ENCODE results near the gene SHISA9. TPM values are rescaled to one million over a fixed set of nuclear protein-coding genes. Genes with fewer than 3 reads are reported as not detected.

SHISA9 gene
- total and polyA plus RNA-seq, 2 experiments from 2014 or later, result 0.83 to 1.3 TPM

GRCh38 chr16:13181432-13181831 is 280.0 kb downstream of the SHISA9 start:
- H3K9me2 ChIP-seq (replicated peaks; ENCODE audit: insufficient read depth), result no peaks in the 10 kb centered on the region
- no peak overlapping the region for H3K4me3 ChIP-seq
- H3K4me2 ChIP-seq, result no peak overlapping the region
- H3K4me1 ChIP-seq (ENCODE audit: insufficient read depth), result no peaks in the 10 kb centered on the region
- H3K9me3 ChIP-seq (ENCODE audit: low read depth), result no peaks in the 10 kb centered on the region
- H4K20me1 ChIP-seq (ENCODE audit: insufficient read depth, poor library complexity, severe bottlenecking), result no peaks in the 10 kb centered on the region
- no peak for DNase-seq (ENCODE audit: low spot score)
- no peak overlapping the region for H2AFZ ChIP-seq
- no peaks in the 10 kb centered on the region for H3K79me2 ChIP-seq
- H3K36me3 ChIP-seq (replicated peaks; ENCODE audit: insufficient read depth, low read depth), result no peaks in the 10 kb centered on the region
- H3K27me3 ChIP-seq, result no peaks in the 10 kb centered on the region
- no peak for TF ChIP-seq EZH2 (IDR thresholded peaks at IDR 0.05; ENCODE audit: borderline replicate concordance)
- no peak for TF ChIP-seq CTCF (IDR thresholded peaks at IDR 0.05; ENCODE audit: poor library complexity)
- TF ChIP-seq EZH2phosphoT487 (IDR thresholded peaks at IDR 0.05; ENCODE audit: low read depth, severe bottlenecking, unreplicated experiment), result no peak
- no peak overlapping the region for H3K27ac ChIP-seq
- WGBS (ENCODE audit: low lambda C conversion rate, missing lambda C conversion rate), result 87% methylated on average over 3 of the region's 3 CpGs

GRCh38 chr16:13186813-13187212 is 285.4 kb downstream of the SHISA9 start:
- H3K27ac ChIP-seq, result no peak overlapping the region
- no peaks in the 10 kb centered on the region for H3K27me3 ChIP-seq
- peak; percentile 3 for TF ChIP-seq CTCF (IDR thresholded peaks at IDR 0.05; ENCODE audit: poor library complexity)
- TF ChIP-seq EZH2 (IDR thresholded peaks at IDR 0.05; ENCODE audit: borderline replicate concordance), result no peak
- TF ChIP-seq EZH2phosphoT487 (IDR thresholded peaks at IDR 0.05; ENCODE audit: low read depth, severe bottlenecking, unreplicated experiment), result no peak
- WGBS (ENCODE audit: low lambda C conversion rate, missing lambda C conversion rate), result 46% methylated on average over 5 of the region's 5 CpGs
- H2AFZ ChIP-seq, result no peak overlapping the region
- H3K79me2 ChIP-seq, result no peaks in the 10 kb centered on the region
- H4K20me1 ChIP-seq (ENCODE audit: insufficient read depth, poor library complexity, severe bottlenecking), result no peaks in the 10 kb centered on the region
- no peak overlapping the region for H3K4me2 ChIP-seq
- no peak overlapping the region for H3K4me3 ChIP-seq
- no peaks in the 10 kb centered on the region for H3K4me1 ChIP-seq (ENCODE audit: insufficient read depth)
- no peak for DNase-seq (ENCODE audit: low spot score)
- H3K9me3 ChIP-seq (ENCODE audit: low read depth), result no peaks in the 10 kb centered on the region
- H3K9me2 ChIP-seq (replicated peaks; ENCODE audit: insufficient read depth), result no peaks in the 10 kb centered on the region
- no peaks in the 10 kb centered on the region for H3K36me3 ChIP-seq (replicated peaks; ENCODE audit: insufficient read depth, low read depth)

- Histone ChIP-seq H3K4me3 (no peak overlapping the region), H3K4me2 (no peak overlapping the region), H3K79me2 (no peaks in the 10 kb centered on the region), H2AFZ (no peak overlapping the region), H3K4me1 (ENCODE audit: insufficient read depth) (no peaks in the 10 kb centered on the region), H3K36me3 (replicated peaks; ENCODE audit: insufficient read depth, low read depth) (no peaks in the 10 kb centered on the region), H3K27me3 (no peaks in the 10 kb centered on the region), H3K27ac (no peak overlapping the region), H4K20me1 (ENCODE audit: insufficient read depth, poor library complexity, severe bottlenecking) (no peaks in the 10 kb centered on the region), H3K9me2 (replicated peaks; ENCODE audit: insufficient read depth) (no peaks in the 10 kb centered on the region), H3K9me3 (ENCODE audit: low read depth) (no peaks in the 10 kb centered on the region)
- TF ChIP-seq EZH2phosphoT487 (IDR thresholded peaks at IDR 0.05; ENCODE audit: low read depth, severe bottlenecking, unreplicated experiment), result no peak
- no peak for TF ChIP-seq EZH2 (IDR thresholded peaks at IDR 0.05; ENCODE audit: borderline replicate concordance)
- TF ChIP-seq CTCF (IDR thresholded peaks at IDR 0.05; ENCODE audit: poor library complexity), result no peak
- WGBS (ENCODE audit: low lambda C conversion rate, missing lambda C conversion rate), result 88% methylated on average over 7 of the region's 7 CpGs
- no peak for DNase-seq (ENCODE audit: low spot score)
Measured at GRCh38 chr16:13189250-13189649, 287.9 kb downstream of the SHISA9 start.

- no peak overlapping the region for H3K27ac ChIP-seq
- no peaks in the 10 kb centered on the region for H3K4me1 ChIP-seq (ENCODE audit: insufficient read depth)
- H3K36me3 ChIP-seq (replicated peaks; ENCODE audit: insufficient read depth, low read depth), result no peaks in the 10 kb centered on the region
- no peaks in the 10 kb centered on the region for H4K20me1 ChIP-seq (ENCODE audit: insufficient read depth, poor library complexity, severe bottlenecking)
- H3K9me2 ChIP-seq (replicated peaks; ENCODE audit: insufficient read depth), result no peaks in the 10 kb centered on the region
- TF ChIP-seq EZH2phosphoT487 (IDR thresholded peaks at IDR 0.05; ENCODE audit: low read depth, severe bottlenecking, unreplicated experiment), result no peak
- TF ChIP-seq EZH2 (IDR thresholded peaks at IDR 0.05; ENCODE audit: borderline replicate concordance), result no peak
- TF ChIP-seq CTCF (IDR thresholded peaks at IDR 0.05; ENCODE audit: poor library complexity), result no peak
- no peak for DNase-seq (ENCODE audit: low spot score)
- H3K9me3 ChIP-seq (ENCODE audit: low read depth), result no peaks in the 10 kb centered on the region
- no peaks in the 10 kb centered on the region for H3K79me2 ChIP-seq
- H2AFZ ChIP-seq, result no peak overlapping the region
- H3K4me3 ChIP-seq, result no peak overlapping the region
- no peak overlapping the region for H3K4me2 ChIP-seq
- H3K27me3 ChIP-seq, result no peaks in the 10 kb centered on the region
- 85% methylated on average over 1 of the region's 1 CpG for WGBS (ENCODE audit: low lambda C conversion rate, missing lambda C conversion rate)
Measured at GRCh38 chr16:13193721-13194120, 292.3 kb downstream of the SHISA9 start.

Data from hepatocyte (in vitro differentiated cells).